ENCODE data around the gene NAT14.

The NAT14 gene

GRCh38 chr19:55535173-55535964 lies 50.4 kb downstream of the NAT14 start:
- TF ChIP-seq, protein P1, sequence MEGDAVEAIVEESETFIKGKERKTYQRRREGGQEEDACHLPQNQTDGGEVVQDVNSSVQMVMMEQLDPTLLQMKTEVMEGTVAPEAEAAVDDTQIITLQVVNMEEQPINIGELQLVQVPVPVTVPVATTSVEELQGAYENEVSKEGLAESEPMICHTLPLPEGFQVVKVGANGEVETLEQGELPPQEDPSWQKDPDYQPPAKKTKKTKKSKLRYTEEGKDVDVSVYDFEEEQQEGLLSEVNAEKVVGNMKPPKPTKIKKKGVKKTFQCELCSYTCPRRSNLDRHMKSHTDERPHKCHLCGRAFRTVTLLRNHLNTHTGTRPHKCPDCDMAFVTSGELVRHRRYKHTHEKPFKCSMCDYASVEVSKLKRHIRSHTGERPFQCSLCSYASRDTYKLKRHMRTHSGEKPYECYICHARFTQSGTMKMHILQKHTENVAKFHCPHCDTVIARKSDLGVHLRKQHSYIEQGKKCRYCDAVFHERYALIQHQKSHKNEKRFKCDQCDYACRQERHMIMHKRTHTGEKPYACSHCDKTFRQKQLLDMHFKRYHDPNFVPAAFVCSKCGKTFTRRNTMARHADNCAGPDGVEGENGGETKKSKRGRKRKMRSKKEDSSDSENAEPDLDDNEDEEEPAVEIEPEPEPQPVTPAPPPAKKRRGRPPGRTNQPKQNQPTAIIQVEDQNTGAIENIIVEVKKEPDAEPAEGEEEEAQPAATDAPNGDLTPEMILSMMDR (conservative IDR thresholded peaks at IDR 0.05; ENCODE audit: low read depth, low read length) = no peak
- no peak overlapping the region for H3K4me3 ChIP-seq (ENCODE audit: low read depth, low read length)
- DNase-seq (ENCODE audit: low read depth) = no peak

GRCh38 chr19:55535965-55536350 lies 51.0 kb downstream of the NAT14 start:
- TF ChIP-seq, protein P1 (conservative IDR thresholded peaks at IDR 0.05; ENCODE audit: low read depth, low read length) = no peak
- no peak overlapping the region for H3K4me3 ChIP-seq (ENCODE audit: low read depth, low read length)
- DNase-seq (ENCODE audit: low read depth) = no peak

DNA sequence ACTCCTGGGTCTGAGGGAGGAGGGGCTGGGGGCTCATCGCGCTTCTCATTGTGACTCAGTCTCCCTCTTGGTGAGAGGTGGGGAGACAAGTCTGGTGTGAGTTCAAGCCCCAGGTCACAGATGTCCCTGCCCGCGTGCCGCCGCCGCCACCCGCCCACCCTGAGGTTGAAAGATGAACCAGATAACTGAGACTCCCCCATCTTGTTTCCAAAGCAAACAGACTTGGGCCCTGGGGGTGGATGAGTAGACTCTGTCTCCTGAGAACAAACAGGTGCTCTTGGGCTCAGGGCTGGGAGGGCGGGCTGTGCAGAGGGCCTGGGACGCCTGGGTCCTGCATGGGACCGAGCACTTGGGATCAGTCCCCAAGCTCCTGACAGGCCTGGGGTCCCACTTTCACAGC lies 51.4 kb downstream of the NAT14 start:
- DNase-seq (ENCODE audit: low read depth) = no peak
- H3K4me3 ChIP-seq (ENCODE audit: low read depth, low read length) = no peak overlapping the region
- TF ChIP-seq, protein P1 (conservative IDR thresholded peaks at IDR 0.05; ENCODE audit: low read depth, low read length) = no peak
